ENCODE data around the gene RRP8. TPM values are rescaled to one million over a fixed set of nuclear protein-coding genes. Genes with fewer than 3 reads are reported as not detected.

Gene RRP8
- total and polyA plus RNA-seq, 9 of the 15 experiments (the other 6 are each of a cell fraction or from before 2014, with no cell fraction given), result 5.7 to 47.3 (median 32.6) TPM

GRCh38 chr11:6604081-6604626, 738 bp upstream of the RRP8 start (continued):
- TF ChIP-seq ID3 (CRISPR knock-in tag; IDR thresholded peaks at IDR 0.05) (no peak), ID3 (tag; IDR thresholded peaks at IDR 0.05) (0 out of 2 replicates have a peak, but pooled peaks have one; percentile 42), YY1 (IDR thresholded peaks at IDR 0.05; ENCODE audit: borderline replicate concordance in 1 of 3, control insufficient read depth in 1 of 3, extremely low read depth in 1 of 3, insufficient read depth in 3 of 3, insufficient read length in 1 of 3, insufficient replicate concordance in 2 of 3, low read depth in 1 of 3, low read length in 2 of 3) (peak in 2 of 3 experiments; percentile 10 to 18), JUN (IDR thresholded peaks at IDR 0.05; ENCODE audit: borderline replicate concordance, low read depth, low read length) (no peak), JUN (CRISPR knock-in tag; IDR thresholded peaks at IDR 0.05; ENCODE audit: borderline replicate concordance) (peak; percentile 37; the same call in 1 of the 2 replicates), CTCF (IDR thresholded peaks at IDR 0.05 in 2 of 3, conservative IDR thresholded peaks at IDR 0.05 in 1 of 3; ENCODE audit: insufficient read depth in 2 of 3, low read depth in 1 of 3, low read length in 3 of 3) (peak; percentile 42 to 69 (median 53); a peak in 5 of 6 replicates), RUNX1 (IDR thresholded peaks at IDR 0.05; ENCODE audit: low read depth) (no peak), CREM (IDR thresholded peaks at IDR 0.05; ENCODE audit: low read depth) (peak; percentile 59; the same call in 1 of the 2 replicates), ZBTB9 (CRISPR knock-in tag; IDR thresholded peaks at IDR 0.05) (0 out of 2 replicates have a peak, but pooled peaks have one; percentile 10), NELFE (IDR thresholded peaks at IDR 0.05; ENCODE audit: insufficient read depth, insufficient read length) (no peak), SAFB2 (IDR thresholded peaks at IDR 0.05; ENCODE audit: borderline replicate concordance, low read depth, low read length, severe bottlenecking) (no peak), DEAF1 (CRISPR knock-in tag; IDR thresholded peaks at IDR 0.05) (0 out of 2 replicates have a peak, but pooled peaks have one; percentile 35), TAF9B (IDR thresholded peaks at IDR 0.05; ENCODE audit: partially characterized antibody) (no peak), ZBTB17 (CRISPR knock-in tag; IDR thresholded peaks at IDR 0.05) (0 out of 2 replicates have a peak, but pooled peaks have one; percentile 4), MED1 (CRISPR knock-in tag; IDR thresholded peaks at IDR 0.05; ENCODE audit: borderline replicate concordance) (no peak), ARID4B (CRISPR knock-in tag; IDR thresholded peaks at IDR 0.05) (0 out of 2 replicates have a peak, but pooled peaks have one; percentile 45)

All from K562 (cell line).